Embryonic facial prominence (tissue), 1 donor: ENCODE results near the gene AP1G2.
"Not testable (repeated sequence)": the region's sequence is repeated elsewhere in the genome, so short reads cannot be mapped to it uniquely, and the experiment has no call there.

Experiments
- DNase-seq: peaks from one replicate; pipeline ENCODE4 v3.0.0-alpha.2; 2016; ENCODE audit errors: extremely low spot score

Gene AP1G2

GRCh38 chr14:23538050-23538718 lies 29.4 kb downstream of the AP1G2 start:
- DNase-seq = no peak

- DNase-seq = no peak
Observed at GRCh38 chr14:23537351-23538049, 30.1 kb downstream of the AP1G2 start.

- not testable (repeated sequence) for DNase-seq
Observed at GRCh38 chr14:23536906-23537305, 30.7 kb downstream of the AP1G2 start.

- no peak for DNase-seq
Observed at GRCh38 chr14:23536494-23536893, 31.1 kb downstream of the AP1G2 start.

- DNase-seq = no peak
Observed at GRCh38 chr14:23535943-23536342, 31.6 kb downstream of the AP1G2 start.

DNA sequence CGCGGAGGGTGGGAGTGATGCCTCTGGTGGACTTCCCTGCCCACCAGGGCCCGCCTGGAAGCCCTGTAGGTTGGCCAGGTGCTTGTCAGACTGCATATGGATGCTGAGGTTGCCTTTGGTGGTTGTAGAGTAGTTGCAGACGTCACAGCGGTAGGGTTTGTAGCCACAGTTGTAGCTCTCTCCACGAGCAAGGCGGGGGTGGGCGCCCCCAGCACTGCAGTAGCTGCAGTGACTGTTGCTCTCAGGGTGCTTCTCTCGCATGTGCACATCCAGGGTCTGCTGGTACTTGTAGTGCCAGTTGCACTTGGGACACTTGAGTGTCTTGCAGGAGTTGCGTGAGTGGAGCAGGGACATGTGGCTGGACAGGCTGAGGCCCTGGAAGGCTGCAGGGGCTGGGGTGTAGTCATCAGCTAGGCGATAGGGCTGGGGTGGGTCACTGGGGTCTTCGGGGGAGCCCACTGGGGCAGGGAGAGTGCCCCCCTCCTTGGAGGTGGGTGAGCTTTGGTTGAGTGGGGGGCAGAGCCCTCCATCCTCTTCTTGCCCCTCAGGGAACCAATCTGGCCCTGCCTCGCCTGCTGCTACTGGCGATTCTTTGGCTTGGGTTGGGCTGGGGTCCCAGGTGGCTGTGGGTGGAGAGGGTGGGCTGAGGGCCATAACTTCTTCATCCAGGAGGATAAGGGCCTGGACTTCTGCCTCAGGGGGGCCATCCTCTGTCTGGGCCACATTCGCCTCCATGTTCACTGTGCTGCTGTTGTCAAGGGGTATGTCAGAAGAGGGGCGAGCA lies 33.7 kb downstream of the AP1G2 start:
- no peak for DNase-seq

DNA sequence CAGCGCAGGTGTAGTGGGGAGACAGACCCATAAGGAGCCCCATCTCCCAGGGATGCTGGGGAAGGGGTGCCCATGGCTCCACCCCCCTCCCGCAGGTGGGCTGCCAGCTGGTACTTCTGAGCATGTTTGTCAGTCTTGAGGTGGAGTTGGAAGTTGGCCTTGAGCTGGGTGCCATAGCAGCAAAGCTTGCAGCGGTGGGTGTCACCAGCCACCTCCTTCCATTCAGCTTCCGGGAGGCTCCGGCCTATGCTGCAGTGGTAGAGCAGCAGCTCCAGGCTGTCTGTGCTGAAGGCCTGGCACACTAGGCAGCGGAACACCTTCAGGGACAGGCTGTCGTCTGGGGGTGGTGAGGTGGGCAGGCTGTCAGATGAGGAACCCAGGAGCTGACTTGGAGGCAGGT lies 34.9 kb downstream of the AP1G2 start:
- no peak for DNase-seq

DNA sequence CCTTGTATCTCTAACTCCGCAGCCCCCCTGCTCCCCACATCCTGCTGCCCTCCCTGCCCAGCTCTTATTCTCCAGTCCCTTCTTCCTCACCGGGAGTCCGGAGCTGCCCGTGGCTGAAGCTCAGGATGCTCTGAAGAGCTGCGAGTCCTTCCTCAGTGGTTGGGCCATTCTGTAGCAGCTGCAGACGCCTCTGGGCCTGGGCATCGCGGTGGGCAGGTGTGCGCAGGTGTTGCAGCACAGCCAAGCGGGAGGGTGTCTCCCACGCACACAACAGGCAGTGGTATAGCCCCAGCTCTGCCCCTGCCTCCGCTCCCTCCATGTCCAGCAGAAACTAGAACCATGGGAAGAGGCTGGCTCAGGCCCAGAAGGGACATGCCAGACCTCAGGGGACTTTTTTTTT lies 36.2 kb downstream of the AP1G2 start:
- DNase-seq = no peak

- DNase-seq = no peak
Observed at GRCh38 chr14:23530375-23531055, 37.1 kb downstream of the AP1G2 start.

DNA sequence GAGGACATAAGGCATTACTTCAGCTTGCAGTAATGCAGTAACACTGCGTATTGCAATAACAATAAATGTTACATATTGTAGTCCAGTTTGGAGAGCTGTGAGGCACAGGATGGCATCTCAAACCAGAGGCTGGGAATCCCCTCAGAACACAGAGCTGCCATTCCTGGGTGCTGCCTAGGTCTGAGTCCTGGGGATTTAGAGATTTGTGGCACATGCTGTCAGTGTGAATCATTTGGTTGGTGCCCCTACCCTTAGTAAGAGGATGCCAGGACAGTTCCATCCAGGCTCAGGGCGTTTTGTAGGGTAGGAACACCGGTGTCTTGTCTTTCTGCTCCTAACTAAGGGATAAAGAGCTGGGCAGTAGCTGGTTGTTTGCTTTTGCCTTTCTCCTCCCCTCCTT lies 38.6 kb downstream of the AP1G2 start:
- DNase-seq = no peak

DNA sequence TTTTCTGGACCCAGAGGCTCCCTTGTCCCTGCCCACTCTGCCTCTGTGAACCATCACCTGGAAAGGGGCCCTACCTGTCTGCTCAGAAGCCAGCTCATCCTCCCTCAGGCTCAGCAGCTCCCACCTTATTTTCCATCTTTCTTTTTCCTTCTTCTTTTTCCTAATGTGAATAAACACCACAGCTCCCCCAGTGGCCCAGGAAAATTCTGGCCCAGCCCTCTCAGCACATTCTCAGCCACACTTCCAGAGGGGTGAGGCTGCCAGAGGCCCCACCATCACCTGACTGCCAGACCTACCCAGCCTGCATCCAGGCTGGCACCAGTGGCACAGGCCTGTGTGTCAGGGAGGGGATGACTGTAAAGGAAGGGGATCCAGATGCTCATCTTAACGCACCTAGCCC lies 39.0 kb downstream of the AP1G2 start:
- DNase-seq = no peak

GRCh38 chr14:23525611-23526010 lies 42.0 kb downstream of the AP1G2 start:
- no peak for DNase-seq

GRCh38 chr14:23524954-23525353 lies 42.6 kb downstream of the AP1G2 start:
- no peak for DNase-seq

GRCh38 chr14:23523229-23524016 lies 44.2 kb downstream of the AP1G2 start:
- no peak for DNase-seq

DNA sequence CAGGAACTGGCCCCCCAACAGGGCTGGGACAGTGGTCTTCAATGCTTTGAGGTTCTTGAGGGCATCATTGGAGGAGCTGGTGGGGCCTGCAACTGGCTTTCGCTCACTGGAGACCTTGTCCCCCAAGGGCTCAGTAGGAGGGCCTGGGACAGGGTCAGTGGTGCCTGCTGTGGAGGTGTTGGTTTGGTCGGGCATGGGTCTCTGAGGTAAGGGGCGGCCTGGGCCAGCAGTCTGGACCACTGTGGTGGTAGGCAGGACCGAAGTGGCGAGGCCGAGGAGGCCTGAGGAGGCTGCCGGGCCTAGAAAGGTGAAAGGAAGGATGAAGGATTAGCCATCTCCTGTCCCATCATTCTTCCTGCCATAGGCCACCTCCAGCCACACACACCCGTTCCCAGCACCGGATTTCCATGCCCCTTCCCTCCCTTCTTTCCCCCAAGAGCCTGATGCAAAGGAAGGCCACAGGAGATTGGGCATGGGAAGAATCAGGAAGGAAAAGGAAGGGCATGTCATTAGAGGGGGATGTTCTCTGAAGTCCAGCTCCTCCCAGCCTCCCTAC lies 44.9 kb downstream of the AP1G2 start:
- DNase-seq = no peak

DNA sequence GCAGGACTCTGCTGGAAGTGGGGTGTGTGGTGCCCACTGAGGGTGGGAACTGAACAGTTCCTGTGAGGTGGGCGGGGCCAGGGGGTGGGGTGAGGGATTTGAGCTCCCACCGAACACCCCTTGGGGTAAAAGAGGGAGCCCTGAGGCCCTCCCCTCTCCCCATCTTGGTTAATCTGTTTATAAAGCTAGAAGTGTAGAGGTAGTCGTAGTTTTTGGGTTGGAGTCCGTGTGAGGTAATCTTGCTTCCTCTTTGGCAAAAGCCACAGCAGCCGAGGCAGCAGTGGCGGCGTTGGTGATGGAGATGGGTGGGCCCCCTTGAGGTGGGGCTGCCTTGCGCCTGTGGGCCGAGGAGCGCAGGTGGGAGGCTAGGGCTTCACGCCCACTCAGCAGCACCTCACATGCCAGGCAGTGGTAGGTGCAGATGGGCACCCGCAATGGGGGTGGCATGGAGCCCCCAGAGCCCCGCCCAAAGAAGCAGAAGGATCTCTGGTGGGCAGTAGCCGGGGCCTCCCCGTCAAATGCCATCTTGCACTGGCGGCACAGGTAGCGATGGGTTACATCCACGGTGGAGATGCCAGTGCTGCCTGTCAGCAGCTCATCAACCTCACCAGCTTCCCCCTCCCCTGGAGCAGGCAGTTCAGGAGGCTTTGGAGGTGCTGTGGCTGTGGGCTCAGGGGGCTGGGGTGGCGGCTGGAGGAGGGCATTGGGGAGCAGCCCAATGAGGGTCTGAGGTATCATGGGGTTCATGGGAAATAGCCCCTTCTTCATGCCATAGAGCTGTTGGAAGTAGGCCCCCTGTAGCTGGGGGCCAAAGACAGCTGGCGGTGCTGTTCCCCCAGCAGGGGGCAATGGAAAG lies 45.6 kb downstream of the AP1G2 start:
- DNase-seq = no peak

GRCh38 chr14:23520899-23521533 lies 46.6 kb downstream of the AP1G2 start:
- DNase-seq = no peak

DNA sequence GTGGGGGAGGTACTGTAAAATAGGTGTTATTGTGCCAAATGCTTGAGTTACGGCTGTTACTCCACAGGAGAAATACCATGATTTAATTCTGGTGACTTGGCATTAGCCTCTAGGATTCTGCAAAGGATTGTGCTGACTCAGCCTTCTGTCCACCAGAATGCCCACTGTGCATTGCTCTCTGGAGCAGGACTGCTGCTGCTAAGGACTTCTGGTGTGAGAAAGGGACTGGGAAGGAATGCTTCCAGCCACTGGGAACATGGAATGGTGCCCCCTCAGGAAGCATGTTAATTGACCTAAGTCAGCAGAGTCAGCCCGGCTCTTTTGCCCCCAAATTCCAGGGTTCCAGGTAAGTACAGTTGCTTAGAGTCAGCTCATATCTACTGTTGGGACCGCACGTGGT lies 48.9 kb downstream of the AP1G2 start:
- no peak for DNase-seq

DNA sequence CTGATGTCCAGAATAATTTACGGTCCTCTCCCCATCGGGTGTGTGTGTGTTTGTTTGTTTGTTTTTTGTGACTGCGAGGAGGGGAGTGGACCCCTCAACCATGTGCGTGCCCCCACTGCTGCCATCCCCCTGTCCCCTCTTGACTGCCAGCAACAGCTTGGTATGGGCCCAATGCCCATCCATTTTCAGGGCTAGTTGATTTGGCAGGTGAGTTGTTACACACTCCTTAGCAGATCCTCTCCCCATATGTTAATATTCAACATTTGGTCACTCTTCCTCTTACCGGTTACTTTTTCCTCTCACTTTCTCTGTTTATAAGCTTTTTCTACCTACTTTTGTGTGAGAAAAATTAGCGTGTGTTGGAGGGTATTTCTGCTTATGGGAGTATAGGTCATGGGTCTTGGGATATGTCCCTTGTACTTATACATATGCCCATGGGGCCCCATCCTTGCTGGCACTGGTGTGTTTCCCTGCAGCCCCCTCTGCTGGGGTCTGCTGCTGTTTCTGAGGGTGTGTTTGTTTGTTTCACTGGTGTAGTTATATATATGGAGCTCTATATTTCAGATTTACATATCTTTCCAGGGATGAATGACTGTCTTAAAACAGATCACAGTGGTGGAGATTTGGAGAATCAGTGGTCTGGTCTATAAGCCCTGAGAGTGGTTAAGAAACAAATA lies 49.8 kb downstream of the AP1G2 start:
- DNase-seq = no peak
